IgD-negative memory B cell (primary cell): ENCODE data around the gene PEX14. TPM values are rescaled to one million over a fixed set of nuclear protein-coding genes. Genes with fewer than 3 reads are reported as not detected.
A peak's percentile ranks its signal among the peaks of the same experiment; 100 is the strongest.
"Not testable (repeated sequence)": the region's sequence is repeated elsewhere in the genome, so short reads cannot be mapped to it uniquely, and the experiment has no call there.

Source experiments
- H3K27ac Mint-ChIP-seq, 3 donors: one replicate each; pipeline ENCODE4 v1.8.0; 2020 to 2022; ENCODE audit warnings: mild to moderate bottlenecking in 3 of 3, mixed read lengths in 3 of 3, moderate library complexity in 1 of 3
- H3K27me3 Mint-ChIP-seq: one replicate; pipeline ENCODE4 v1.8.0; 2021; ENCODE audit warnings: mixed read lengths
- H3K36me3 Mint-ChIP-seq: one replicate; pipeline ENCODE4 v1.8.0; 2020; ENCODE audit warnings: mild to moderate bottlenecking, mixed read lengths
- H3K4me1 Mint-ChIP-seq, 3 donors: one replicate each; pipeline ENCODE4 v1.8.0; 2020 to 2022; ENCODE audit warnings: mixed read lengths in 3 of 3, mild to moderate bottlenecking in 1 of 3
- H3K4me3 Mint-ChIP-seq, 4 donors: one replicate each; pipeline ENCODE4 v1.8.0; 2020 to 2022; ENCODE audit warnings: mild to moderate bottlenecking in 4 of 4, mixed read lengths in 4 of 4, moderate library complexity in 3 of 4
- H3K9me3 Mint-ChIP-seq, 3 donors: one replicate each; pipeline ENCODE4 v1.8.0; 2020 to 2021; ENCODE audit warnings: mixed read lengths in 3 of 3, mild to moderate bottlenecking in 1 of 3
- polyA plus RNA-seq: library from polyadenylated mRNA; unstranded; fragments of 300-500 nt; fragmentation: Illumina TruSeq; gene quantifications from one replicate; pipeline ENCODE4 v1.2.3, GENCODE V29; 2021

Gene PEX14
- 7.6 TPM for polyA plus RNA-seq

GRCh38 chr1:10474613-10475507 lies at the start of gene PEX14:
PEX14 (plus strand) TSS chr1:10474950; CDS start chr1:10474967, 17 bp downstream.
- Mint-ChIP-seq H3K27me3 (no peaks in the 10 kb centered on the region), H3K4me1 (peaks cover 29 to 45% (median 39%) of the 10 kb centered on the region in 3 donors)

GRCh38 chr1:10425826-10426534 lies 48.8 kb upstream of the PEX14 start:
- H3K27me3 Mint-ChIP-seq, H3K36me3 Mint-ChIP-seq, H3K9me3 Mint-ChIP-seq, H3K4me3 Mint-ChIP-seq, H3K27ac Mint-ChIP-seq: not testable (repeated sequence)
- peaks cover 3 to 12% (median 7%) of the 10 kb centered on the region in 3 donors for H3K4me1 Mint-ChIP-seq

More at GRCh38 chr1:10474613-10475507, at the start of gene PEX14:
- Mint-ChIP-seq H3K36me3 (no peaks in the 10 kb centered on the region), H3K4me3 (peak within 1 kb of the TSS; percentile 89 to 97 (median 92)), H3K27ac (peak within 1 kb of the TSS; percentile 90 to 92 (median 92)), H3K9me3 (no peaks in the 10 kb centered on the region)

GRCh38 chr1:10426535-10426848 lies 48.3 kb upstream of the PEX14 start:
- peaks cover 6 to 16% (median 12%) of the 10 kb centered on the region in 3 donors for H3K4me1 Mint-ChIP-seq
- H3K36me3 Mint-ChIP-seq, H3K27ac Mint-ChIP-seq, H3K27me3 Mint-ChIP-seq, H3K4me3 Mint-ChIP-seq, H3K9me3 Mint-ChIP-seq: not testable (repeated sequence)

- Mint-ChIP-seq H3K27ac (peak overlapping the region in 2 of 3 donors; percentile 39 to 97), H3K36me3 (no peaks in the 10 kb centered on the region), H3K4me3 (peak overlapping the region in 2 of 4 donors; percentile 39 to 68), H3K27me3 (no peaks in the 10 kb centered on the region), H3K4me1 (peaks cover 15 to 19% (median 18%) of the 10 kb centered on the region in 3 donors), H3K9me3 (no peaks in the 10 kb centered on the region)
These were observed 45.8 kb upstream of the PEX14 start for GRCh38 chr1:10428984-10429383.

- Mint-ChIP-seq H3K36me3 (no peaks in the 10 kb centered on the region), H3K27me3 (no peaks in the 10 kb centered on the region), H3K27ac (peak overlapping the region; percentile 87 to 99 (median 97)), H3K4me3 (peak overlapping the region; percentile 89 to 96 (median 92)), H3K4me1 (peaks cover 18 to 20% (median 19%) of the 10 kb centered on the region in 3 donors), H3K9me3 (no peaks in the 10 kb centered on the region)
These were observed 44.9 kb upstream of the PEX14 start for GRCh38 chr1:10429868-10430215.

- Mint-ChIP-seq H3K4me3 (peak within 1 kb of the TSS; percentile 89 to 96 (median 92)), H3K36me3 (no peaks in the 10 kb centered on the region), H3K27me3 (no peaks in the 10 kb centered on the region), H3K4me1 (peaks cover 18 to 20% (median 19%) of the 10 kb centered on the region in 3 donors), H3K27ac (peak within 1 kb of the TSS; percentile 87 to 99 (median 97)), H3K9me3 (no peaks in the 10 kb centered on the region)
These were observed 44.3 kb upstream of the PEX14 start, which contains the start of gene CENPS for GRCh38 chr1:10430216-10431069. CENPS (plus strand) TSS chr1:10430433; CDS start chr1:10430518, 85 bp downstream.

- Mint-ChIP-seq H3K27ac (peak overlapping the region; percentile 87 to 99 (median 97)), H3K36me3 (no peaks in the 10 kb centered on the region)
These were observed 43.5 kb upstream of the PEX14 start for GRCh38 chr1:10431070-10431730.

GRCh38 chr1:10432910-10433700 lies 41.6 kb upstream of the PEX14 start:
- Mint-ChIP-seq H3K4me1 (peaks cover 15 to 20% (median 17%) of the 10 kb centered on the region in 3 donors), H3K36me3 (no peaks in the 10 kb centered on the region), H3K9me3 (no peaks in the 10 kb centered on the region), H3K27me3 (no peaks in the 10 kb centered on the region), H3K4me3 (peak overlapping the region in 3 of 4 donors; percentile 28 to 90 (median 68)), H3K27ac (peak overlapping the region; percentile 53 to 97 (median 75))

More at GRCh38 chr1:10431070-10431730, 43.5 kb upstream of the PEX14 start:
- Mint-ChIP-seq H3K9me3 (no peaks in the 10 kb centered on the region), H3K4me1 (peaks cover 18 to 20% (median 19%) of the 10 kb centered on the region in 3 donors), H3K4me3 (peak overlapping the region; percentile 89 to 96 (median 92)), H3K27me3 (no peaks in the 10 kb centered on the region)

GRCh38 chr1:10433790-10434189 lies 41.0 kb upstream of the PEX14 start:
- Mint-ChIP-seq H3K4me3 (peak overlapping the region in 3 of 4 donors; percentile 17 to 90 (median 28)), H3K27me3 (no peaks in the 10 kb centered on the region), H3K36me3 (no peaks in the 10 kb centered on the region), H3K27ac (peak overlapping the region in 2 of 3 donors; percentile 75 to 97), H3K9me3 (no peaks in the 10 kb centered on the region), H3K4me1 (peaks cover 15 to 20% (median 17%) of the 10 kb centered on the region in 3 donors)

GRCh38 chr1:10434590-10434989 lies 40.2 kb upstream of the PEX14 start:
- Mint-ChIP-seq H3K27ac (no peak overlapping the region), H3K4me3 (peak overlapping the region in 1 of 4 donors; percentile 35), H3K27me3 (no peaks in the 10 kb centered on the region), H3K4me1 (peaks cover 14 to 20% (median 17%) of the 10 kb centered on the region in 3 donors), H3K36me3 (no peaks in the 10 kb centered on the region), H3K9me3 (no peaks in the 10 kb centered on the region)

- Mint-ChIP-seq H3K27ac (no peak overlapping the region), H3K9me3 (no peaks in the 10 kb centered on the region), H3K4me1 (peaks cover 2 to 13% (median 7%) of the 10 kb centered on the region in 3 donors), H3K4me3 (no peak overlapping the region), H3K27me3 (no peaks in the 10 kb centered on the region), H3K36me3 (peaks cover 1% of the 10 kb centered on the region)
These were observed 37.7 kb upstream of the PEX14 start for GRCh38 chr1:10437052-10437451.

GRCh38 chr1:10438677-10439163 lies 36.0 kb upstream of the PEX14 start:
- Mint-ChIP-seq H3K4me1 (peaks cover 0 to 7% (median 2%) of the 10 kb centered on the region in 3 donors), H3K9me3 (no peaks in the 10 kb centered on the region), H3K27ac (no peak overlapping the region), H3K27me3 (no peaks in the 10 kb centered on the region), H3K36me3 (peaks cover 3% of the 10 kb centered on the region), H3K4me3 (no peak overlapping the region)

GRCh38 chr1:10440305-10440704 lies 34.4 kb upstream of the PEX14 start:
- Mint-ChIP-seq H3K4me3 (peak overlapping the region in 1 of 4 donors; percentile 35), H3K27me3 (no peaks in the 10 kb centered on the region), H3K27ac (no peak overlapping the region), H3K4me1 (no peaks in the 10 kb centered on the region), H3K9me3 (no peaks in the 10 kb centered on the region), H3K36me3 (peaks cover 3% of the 10 kb centered on the region)
